HG03442 (cell line): ENCODE data around the gene RHEB.
A peak's percentile ranks its signal among the peaks of the same experiment; 100 is the strongest.

Experiments used
- ATAC-seq: cut with Tn5 transposase; IDR thresholded peaks from one replicate; pipeline ENCODE4 v1.9.1; 2021; ENCODE audit warnings: mild to moderate bottlenecking, moderate library complexity; ENCODE audit not compliant: unreplicated experiment

The RHEB gene

DNA sequence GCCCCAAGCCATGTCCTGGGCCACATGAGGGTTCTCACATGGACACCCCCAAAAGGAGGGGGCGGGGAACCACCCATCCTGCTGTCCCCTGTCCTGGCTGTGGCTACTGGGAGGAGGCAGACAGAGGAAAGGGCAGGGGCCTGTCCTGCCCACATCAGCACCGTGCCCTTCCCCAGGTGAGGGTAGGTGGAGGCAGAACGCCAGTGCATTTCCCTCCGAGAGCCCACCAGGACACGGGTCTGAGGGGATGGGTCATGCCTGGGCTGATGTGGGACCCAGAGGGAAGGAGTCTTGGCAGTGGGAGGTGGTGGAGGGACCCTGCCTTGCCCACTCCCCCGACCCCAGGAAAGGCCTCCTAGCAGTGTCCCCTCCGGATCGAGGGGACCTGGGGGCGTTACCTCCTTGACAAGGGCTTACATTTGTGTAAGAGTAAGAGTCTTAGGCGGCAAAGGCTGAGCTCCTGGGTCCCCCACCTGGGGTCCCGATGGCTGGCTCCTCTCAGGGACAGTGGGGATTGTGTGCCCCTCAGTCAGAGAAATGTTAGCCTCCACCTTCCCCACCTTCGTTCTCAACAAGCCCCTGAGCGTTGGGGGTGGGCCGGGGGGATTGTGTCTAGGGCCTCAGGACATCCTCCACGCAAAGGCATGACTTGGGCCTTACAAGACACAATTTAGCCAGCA is 85.8 kb downstream of the RHEB start:
- no peak for ATAC-seq

DNA sequence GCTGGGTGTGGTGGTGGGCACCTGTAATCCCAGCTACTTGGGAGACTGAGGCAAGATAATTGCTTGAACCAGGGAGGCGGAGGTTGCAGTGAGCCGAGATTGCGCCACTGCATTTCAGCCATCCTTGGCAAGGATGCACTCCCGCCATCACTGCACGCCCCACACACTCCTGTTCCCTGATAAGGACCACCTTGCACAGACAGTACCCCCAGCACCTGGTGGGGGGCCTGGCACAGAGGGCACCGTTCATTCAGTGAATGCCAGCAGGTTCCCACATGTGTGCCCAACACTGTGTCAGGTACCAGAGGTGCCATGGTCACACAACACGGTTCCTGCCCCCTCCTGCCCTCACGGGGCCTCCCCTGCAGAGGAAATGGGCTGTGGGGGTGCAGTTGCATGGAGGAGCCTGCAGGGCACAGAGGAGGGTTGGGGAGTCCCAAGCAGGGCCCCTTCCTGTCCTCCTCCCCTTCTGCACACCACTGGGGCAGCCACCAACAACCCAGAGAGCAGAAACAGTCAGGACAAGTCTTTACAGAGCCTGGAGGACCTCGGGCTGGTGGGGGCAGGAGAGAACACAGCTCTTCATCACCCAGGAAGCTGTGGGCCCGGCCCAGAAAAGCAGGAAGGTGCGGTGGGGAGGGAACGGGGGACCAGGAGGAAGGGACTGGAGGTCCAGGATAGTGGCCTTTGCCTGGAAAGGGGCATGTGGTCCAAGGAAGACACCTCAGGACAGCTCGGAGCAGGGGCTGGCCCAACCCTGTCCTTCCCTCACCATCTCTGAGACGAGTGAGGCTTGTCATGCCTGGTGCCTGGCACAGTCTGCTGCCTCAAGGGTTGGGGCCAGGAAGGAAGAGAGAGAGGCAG is 86.8 kb downstream of the RHEB start:
- peak; percentile 70 for ATAC-seq

DNA sequence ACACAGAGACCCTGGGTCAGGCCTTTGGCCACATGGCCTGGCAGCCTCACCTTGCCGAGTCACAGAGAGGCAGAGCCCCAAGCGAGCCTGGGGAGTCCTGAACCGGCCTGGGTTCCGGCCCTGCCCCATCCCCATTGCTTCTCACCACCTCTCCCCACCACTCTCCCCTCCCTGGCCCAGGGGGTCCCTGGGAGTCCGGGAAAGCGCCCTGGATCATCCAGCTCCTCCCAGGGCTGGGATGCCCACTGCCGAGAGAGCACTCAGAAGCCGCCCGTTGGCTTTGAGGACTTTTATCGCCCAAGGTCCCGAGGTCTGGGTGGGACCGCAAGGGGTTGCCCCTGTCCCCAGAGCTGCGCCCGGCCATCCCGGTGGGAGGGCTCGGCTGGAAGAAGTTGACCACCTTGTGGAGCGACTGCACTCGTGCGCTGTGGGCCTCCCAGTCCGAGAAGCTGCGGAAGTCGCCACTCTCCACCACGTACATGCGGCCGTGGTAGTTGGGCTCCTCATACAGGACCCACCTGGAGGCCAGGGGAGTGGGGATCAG is 87.9 kb downstream of the RHEB start:
- no peak for ATAC-seq

GRCh38 chr7:151431281-151431767 is 88.4 kb downstream of the RHEB start:
- ATAC-seq, result no peak

DNA sequence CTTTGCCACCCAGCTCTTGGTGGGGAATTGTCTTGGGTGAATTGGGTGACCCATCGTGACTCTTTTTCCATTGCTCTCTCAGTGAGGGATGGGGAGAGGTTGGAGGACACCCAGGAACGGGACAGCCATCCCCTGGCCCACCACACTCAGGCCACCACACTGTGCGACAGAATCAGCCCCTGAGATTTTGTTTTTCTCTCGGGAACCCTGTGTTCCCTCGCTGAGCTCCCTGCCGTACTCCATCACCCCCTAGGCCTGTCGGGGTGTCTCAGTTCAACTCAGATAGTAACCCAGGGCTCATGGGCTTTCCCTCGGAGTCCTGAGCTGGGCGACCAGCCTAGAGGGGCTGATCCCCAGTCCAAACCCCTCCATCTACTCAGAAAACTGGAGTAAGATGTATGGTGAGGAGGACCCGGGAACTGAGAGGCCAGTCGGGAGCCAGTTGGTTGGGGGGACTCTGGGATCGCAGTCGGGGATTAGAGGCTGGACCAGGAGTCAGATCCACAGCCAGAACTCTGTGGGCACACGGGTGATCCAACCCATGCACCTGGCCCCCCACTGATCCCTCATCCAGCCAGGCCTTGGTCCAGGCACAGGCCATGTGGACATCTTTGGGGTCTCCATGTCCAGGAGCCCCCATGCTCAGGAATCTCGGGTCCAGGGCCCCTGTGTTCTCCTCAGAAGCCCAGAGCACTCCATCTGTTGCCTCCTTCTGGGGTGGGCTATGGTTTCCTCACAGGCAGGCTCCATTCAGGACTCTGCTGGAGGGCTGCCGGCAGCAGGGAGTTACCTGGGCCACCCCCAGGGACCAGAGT is 89.1 kb downstream of the RHEB start:
- ATAC-seq, result no peak

- no peak for ATAC-seq
These were observed 89.9 kb downstream of the RHEB start for GRCh38 chr7:151429560-151430331.

DNA sequence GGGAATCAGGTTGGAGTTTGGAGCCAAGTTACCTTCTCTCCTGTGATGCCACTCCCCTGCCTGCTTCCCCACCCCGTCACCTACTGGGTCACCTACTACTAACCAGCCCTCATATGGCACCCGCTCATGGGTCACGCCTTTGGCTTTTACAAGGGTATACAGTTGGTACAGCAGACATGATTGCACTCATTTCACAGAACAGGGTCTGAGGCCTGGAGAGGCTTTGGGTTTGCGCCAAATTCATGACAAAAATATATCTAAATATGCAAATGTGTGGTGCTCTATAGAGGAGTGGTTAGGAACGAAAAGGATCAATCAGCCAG is 90.5 kb downstream of the RHEB start:
- no peak for ATAC-seq

DNA sequence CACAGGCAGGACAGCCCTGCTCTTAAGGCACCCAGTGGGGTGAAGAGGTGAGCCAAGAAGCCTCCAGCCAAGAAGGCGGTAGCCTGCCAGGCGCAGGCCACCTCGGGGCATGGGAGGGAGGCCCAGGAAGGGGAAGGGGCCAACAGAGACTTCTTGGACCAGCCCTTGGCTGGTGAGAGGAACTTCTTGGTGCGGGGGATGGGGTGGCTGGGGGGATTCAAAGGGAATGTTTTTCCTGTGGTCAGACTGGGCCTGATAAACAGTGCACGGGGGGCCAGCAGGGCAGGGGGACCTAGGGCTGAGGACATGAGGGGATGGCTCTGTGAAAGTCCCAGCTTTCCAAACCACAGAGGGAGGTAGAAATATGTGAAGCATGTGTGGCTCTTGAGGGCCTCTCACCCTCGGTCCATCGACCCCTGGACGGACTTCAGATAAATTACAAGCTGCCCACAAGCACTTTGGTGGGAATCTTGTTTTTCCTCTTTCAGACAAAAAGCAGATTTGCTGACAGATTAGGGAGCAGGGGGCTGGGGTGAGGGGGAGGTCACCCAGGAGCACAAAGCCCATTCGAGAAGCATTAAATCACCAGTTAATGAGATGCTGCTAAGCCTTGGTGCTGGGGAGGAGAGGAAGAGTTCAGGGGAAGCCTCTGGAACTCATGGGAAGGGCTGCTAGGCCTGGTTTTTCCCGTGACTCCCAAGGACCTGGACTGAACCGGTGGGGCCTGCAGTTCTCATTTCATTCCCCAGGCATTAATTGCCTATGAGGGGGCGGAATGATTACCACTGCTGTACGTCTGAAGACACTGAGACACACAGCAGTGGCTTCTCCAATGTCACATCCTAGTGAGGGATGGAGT is 91.1 kb downstream of the RHEB start:
- ATAC-seq, result no peak

GRCh38 chr7:151427705-151428377 is 91.9 kb downstream of the RHEB start:
- ATAC-seq, result no peak

GRCh38 chr7:151426904-151427704 is 92.6 kb downstream of the RHEB start:
- ATAC-seq, result no peak

GRCh38 chr7:151426441-151426903 is 93.2 kb downstream of the RHEB start:
- ATAC-seq, result no peak

DNA sequence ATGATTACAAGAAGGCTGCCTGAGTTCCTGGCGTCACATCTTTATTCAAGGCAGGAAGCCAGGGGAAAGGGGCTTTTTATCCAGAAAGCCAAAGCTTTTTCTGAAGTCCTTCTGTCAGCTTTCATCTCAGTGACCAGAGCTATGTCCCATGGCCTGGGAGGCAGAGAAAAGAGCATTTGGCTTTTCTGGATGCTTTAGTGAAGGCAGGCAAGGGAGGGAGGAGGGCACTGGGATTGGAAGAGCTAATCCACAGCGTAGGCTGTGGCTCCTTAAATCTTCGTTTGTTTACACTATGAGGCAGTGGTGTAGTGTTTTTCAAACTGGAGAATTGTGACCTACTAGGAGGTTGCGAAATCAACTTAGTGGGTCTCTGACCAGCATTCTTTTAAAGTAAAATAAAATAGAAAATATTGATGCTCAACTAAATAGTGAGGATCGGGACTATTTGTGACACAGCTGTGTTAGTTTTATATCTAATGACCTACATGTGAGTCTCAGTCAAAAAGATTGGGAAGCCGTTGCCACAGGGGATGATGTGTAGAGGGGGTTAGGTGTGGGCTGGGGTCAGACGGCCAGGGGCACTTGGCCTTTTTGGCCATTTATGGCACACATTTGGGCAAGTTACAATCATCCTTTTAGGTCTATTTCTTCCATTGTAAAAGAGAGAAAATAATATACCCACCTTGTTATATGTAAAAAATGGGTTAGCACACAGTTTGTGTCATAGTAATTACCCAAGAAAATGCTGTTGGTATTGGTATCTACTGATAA is 93.8 kb downstream of the RHEB start:
- no peak for ATAC-seq

DNA sequence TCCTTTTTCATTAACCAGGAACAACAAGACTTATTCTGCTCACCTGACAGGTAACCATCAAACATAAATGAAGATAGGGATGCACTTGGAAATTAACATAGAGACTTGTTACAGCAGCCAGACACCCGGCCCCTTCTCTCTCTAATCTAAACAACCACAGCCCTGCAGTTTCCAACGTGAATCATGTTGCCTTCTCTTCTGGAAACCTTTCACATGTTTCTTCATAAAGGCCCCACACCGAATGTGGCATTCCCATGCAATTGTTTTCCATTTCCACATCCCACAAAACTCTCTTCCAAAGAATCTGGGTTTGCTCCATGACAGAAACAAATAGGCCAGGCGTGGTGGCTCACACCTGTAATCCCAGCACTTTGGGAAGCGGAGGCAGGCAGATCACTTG is 94.9 kb downstream of the RHEB start:
- no peak for ATAC-seq

DNA sequence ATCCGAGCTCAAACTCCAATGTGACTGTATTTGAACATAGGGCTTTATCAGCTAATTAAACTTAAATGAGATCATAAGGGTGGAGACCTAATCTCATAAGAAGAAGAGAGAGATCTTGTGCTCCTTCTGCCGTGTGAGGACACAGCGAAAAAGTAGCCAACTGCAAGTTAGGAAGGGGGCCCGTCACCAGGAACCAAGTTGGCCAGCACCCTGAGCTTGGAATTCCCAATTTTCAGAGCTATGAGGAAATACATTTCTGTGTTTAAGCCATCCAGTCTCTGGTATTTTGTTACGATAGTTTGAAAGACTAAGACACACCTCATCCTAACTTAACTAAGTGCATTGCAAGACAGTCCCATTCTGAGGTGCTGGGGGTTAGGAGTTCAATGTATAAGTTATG is 95.8 kb downstream of the RHEB start:
- ATAC-seq, result no peak

- ATAC-seq, result no peak
These were observed 96.5 kb downstream of the RHEB start for GRCh38 chr7:151423226-151423625.

DNA sequence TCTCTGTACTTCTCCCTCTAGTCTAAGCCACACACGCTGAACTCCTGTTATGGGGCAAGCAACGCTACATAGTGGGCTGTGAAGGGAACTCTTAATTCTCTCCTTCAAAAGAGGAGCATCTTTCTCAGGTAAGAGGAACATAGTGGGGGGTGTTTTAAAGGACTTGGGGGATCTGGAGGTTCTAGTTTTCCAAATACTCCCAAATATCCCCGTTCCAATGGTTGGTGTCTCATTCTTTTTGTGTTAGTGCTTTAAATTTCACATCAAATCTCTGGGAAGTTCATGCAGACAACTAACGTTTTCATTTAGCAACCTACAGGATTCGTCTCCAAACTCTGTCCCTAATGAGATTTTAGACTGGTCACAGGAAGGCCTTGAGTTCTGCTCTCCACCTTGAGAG is 97.5 kb downstream of the RHEB start:
- no peak for ATAC-seq

DNA sequence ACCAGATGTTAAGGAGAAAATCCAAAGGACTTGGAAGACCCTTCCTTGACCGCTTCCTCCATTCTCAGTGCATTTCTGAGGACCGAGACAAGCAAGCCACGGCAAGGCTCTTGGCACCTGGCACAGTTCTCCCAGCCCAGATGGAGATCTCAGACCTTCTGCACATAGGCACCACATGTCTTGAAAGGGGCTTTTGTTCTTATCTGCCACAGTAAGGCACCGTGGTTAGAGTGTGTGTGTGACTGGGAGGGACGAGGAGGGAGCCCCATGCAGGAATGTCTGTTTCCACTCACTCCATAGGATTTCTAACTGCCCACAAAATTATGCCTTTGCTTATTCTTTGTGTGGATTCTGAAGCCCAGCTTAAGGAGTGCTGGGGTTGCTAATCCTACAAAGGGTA is 99.6 kb downstream of the RHEB start:
- no peak for ATAC-seq
